Measurements from ENCODE around the gene SCUBE3.

DNA sequence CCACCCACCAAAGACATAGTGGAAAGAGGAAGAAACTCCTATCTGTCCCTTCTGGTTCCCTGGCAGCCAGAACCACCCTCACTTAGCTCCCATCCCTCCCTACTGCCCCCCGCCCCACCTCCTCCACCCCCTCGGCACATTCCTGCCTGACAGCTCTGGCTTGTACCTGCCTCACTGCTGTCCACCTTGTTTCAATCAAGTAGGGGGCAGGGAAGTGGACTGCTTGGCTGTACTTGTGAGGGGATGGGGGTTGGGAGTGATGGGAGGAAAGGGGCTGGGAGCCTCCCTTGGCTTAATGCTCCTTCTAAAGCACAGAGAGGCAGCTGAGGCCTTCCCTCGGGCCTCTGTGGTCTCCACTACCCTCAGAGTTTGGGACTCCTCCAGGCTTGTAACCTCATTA, 23.7 kb downstream of the SCUBE3 start:
- TF ChIP-seq, protein P1, sequence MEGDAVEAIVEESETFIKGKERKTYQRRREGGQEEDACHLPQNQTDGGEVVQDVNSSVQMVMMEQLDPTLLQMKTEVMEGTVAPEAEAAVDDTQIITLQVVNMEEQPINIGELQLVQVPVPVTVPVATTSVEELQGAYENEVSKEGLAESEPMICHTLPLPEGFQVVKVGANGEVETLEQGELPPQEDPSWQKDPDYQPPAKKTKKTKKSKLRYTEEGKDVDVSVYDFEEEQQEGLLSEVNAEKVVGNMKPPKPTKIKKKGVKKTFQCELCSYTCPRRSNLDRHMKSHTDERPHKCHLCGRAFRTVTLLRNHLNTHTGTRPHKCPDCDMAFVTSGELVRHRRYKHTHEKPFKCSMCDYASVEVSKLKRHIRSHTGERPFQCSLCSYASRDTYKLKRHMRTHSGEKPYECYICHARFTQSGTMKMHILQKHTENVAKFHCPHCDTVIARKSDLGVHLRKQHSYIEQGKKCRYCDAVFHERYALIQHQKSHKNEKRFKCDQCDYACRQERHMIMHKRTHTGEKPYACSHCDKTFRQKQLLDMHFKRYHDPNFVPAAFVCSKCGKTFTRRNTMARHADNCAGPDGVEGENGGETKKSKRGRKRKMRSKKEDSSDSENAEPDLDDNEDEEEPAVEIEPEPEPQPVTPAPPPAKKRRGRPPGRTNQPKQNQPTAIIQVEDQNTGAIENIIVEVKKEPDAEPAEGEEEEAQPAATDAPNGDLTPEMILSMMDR (IDR thresholded peaks at IDR 0.05), result no peak
- TF ChIP-seq EZH2 (IDR thresholded peaks at IDR 0.05; ENCODE audit: borderline replicate concordance, insufficient read depth, low read depth, low read length, poor library complexity, severe bottlenecking), result no peak

All from B cell (primary cell).